Right hindlimb (tissue), 1 donor: ENCODE data around the gene DNAJA4.

Source experiments
- DNase-seq: peaks from one replicate; pipeline ENCODE4 v3.0.0-alpha.2; 2018

DNAJA4 gene

GRCh38 chr15:78317145-78317836 is 52.9 kb downstream of the DNAJA4 start:
- DNase-seq: no peak

- no peak for DNase-seq
Measured at GRCh38 chr15:78319588-78319987, 55.2 kb downstream of the DNAJA4 start.

- no peak for DNase-seq
Measured at GRCh38 chr15:78320183-78320582, 55.8 kb downstream of the DNAJA4 start.

- DNase-seq: no peak
Measured at GRCh38 chr15:78321041-78321570, 56.7 kb downstream of the DNAJA4 start.

GRCh38 chr15:78321786-78322185 is 57.4 kb downstream of the DNAJA4 start:
- DNase-seq: no peak

- DNase-seq: peak; percentile 61
Measured at GRCh38 chr15:78322243-78322642, 57.9 kb downstream of the DNAJA4 start.

- no peak for DNase-seq
Measured at GRCh38 chr15:78322724-78323521, 58.6 kb downstream of the DNAJA4 start.

- no peak for DNase-seq
Measured at GRCh38 chr15:78323693-78324092, 59.3 kb downstream of the DNAJA4 start.

- no peak for DNase-seq
Measured at GRCh38 chr15:78324144-78324543, 59.8 kb downstream of the DNAJA4 start.

- DNase-seq: no peak
Measured at GRCh38 chr15:78325092-78325843, 60.9 kb downstream of the DNAJA4 start.

- no peak for DNase-seq
Measured at GRCh38 chr15:78327466-78327865, 63.1 kb downstream of the DNAJA4 start.

- no peak for DNase-seq
Measured at GRCh38 chr15:78329625-78330024, 65.3 kb downstream of the DNAJA4 start.
